CD4-positive, alpha-beta T cell treated with Interferon alpha-2 for 1 hour (primary cell): ENCODE results near the gene OXNAD1.

Experiments
- DNase-seq, 2 donors: peaks; one replicate each; pipeline ENCODE4 v3.0.0-alpha.2; 2020 to 2022

The OXNAD1 gene

GRCh38 chr3:16248556-16248955, 16.5 kb upstream of the OXNAD1 start:
- no peak for DNase-seq

GRCh38 chr3:16249336-16249735, 15.7 kb upstream of the OXNAD1 start:
- peak in 1 of 2 donors; percentile 12 for DNase-seq

- DNase-seq = no peak
Measured at GRCh38 chr3:16249886-16250285, 15.1 kb upstream of the OXNAD1 start.

GRCh38 chr3:16251316-16252085, 13.5 kb upstream of the OXNAD1 start:
- DNase-seq = no peak

GRCh38 chr3:16252243-16252978, 12.6 kb upstream of the OXNAD1 start:
- DNase-seq = no peak

GRCh38 chr3:16252988-16253387, 12.0 kb upstream of the OXNAD1 start:
- no peak for DNase-seq

GRCh38 chr3:16253601-16254000, 11.4 kb upstream of the OXNAD1 start:
- peak in 1 of 2 donors; percentile 42 for DNase-seq

- DNase-seq = no peak
Measured at GRCh38 chr3:16254916-16255315, 10.1 kb upstream of the OXNAD1 start.

- no peak for DNase-seq
Measured at GRCh38 chr3:16255326-16255725, 9.7 kb upstream of the OXNAD1 start.

- DNase-seq = no peak
Measured at GRCh38 chr3:16255726-16256125, 9.3 kb upstream of the OXNAD1 start.

GRCh38 chr3:16257309-16257708, 7.7 kb upstream of the OXNAD1 start:
- no peak for DNase-seq

- no peak for DNase-seq
Measured at GRCh38 chr3:16258177-16258576, 6.8 kb upstream of the OXNAD1 start.

- DNase-seq = no peak
Measured at GRCh38 chr3:16258866-16259265, 6.1 kb upstream of the OXNAD1 start.

GRCh38 chr3:16260046-16260445, 5.0 kb upstream of the OXNAD1 start:
- no peak for DNase-seq

GRCh38 chr3:16262174-16262573, 2.8 kb upstream of the OXNAD1 start:
- DNase-seq = no peak

GRCh38 chr3:16264174-16264707, 771 bp upstream of the OXNAD1 start:
- no peak for DNase-seq

- no peak for DNase-seq
Measured at GRCh38 chr3:16265455-16265786, 409 bp downstream of the OXNAD1 start.

GRCh38 chr3:16266714-16267113, 1.7 kb downstream of the OXNAD1 start:
- DNase-seq = no peak

GRCh38 chr3:16270855-16271254, 5.8 kb downstream of the OXNAD1 start:
- no peak for DNase-seq

GRCh38 chr3:16272588-16272987, 7.6 kb downstream of the OXNAD1 start:
- no peak for DNase-seq

- no peak for DNase-seq
Measured at GRCh38 chr3:16273867-16274266, 8.9 kb downstream of the OXNAD1 start.

- DNase-seq = no peak
Measured at GRCh38 chr3:16277471-16277870, 12.5 kb downstream of the OXNAD1 start.

GRCh38 chr3:16279010-16279801, 14.2 kb downstream of the OXNAD1 start:
- no peak for DNase-seq
